Measurements from ENCODE around the gene HAUS3.

The HAUS3 gene

DNA sequence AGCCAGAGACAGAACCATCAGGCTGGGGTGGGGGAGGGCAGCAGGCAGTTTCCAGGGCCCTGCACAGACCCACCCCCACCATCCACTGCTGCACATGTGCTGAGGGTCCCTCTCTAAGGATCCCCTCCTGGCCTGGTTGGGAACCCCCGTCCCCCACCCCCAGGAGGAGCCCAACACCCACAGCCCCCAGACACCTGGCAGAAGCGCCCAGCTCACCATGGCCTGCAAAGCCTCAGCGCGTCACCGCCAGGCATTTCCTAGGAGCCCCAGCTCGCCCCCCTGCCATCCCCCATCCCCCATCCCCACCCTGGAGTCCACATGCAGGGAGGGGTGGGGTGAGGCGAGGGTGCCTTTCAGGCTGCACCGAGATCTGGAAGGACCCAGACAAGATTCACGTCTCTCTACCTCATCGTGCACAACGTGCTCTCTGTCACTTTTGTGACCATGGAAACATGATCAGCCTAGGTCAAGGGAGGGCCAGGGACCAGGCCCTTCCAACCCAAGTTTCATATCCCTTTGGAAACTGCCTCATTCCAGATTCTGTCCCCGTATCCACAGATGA is 10.7 kb upstream of the HAUS3 start:
- DNase-seq = no peak

GRCh38 chr4:2251795-2252529 is 10.0 kb upstream of the HAUS3 start:
- no peak for DNase-seq

DNA sequence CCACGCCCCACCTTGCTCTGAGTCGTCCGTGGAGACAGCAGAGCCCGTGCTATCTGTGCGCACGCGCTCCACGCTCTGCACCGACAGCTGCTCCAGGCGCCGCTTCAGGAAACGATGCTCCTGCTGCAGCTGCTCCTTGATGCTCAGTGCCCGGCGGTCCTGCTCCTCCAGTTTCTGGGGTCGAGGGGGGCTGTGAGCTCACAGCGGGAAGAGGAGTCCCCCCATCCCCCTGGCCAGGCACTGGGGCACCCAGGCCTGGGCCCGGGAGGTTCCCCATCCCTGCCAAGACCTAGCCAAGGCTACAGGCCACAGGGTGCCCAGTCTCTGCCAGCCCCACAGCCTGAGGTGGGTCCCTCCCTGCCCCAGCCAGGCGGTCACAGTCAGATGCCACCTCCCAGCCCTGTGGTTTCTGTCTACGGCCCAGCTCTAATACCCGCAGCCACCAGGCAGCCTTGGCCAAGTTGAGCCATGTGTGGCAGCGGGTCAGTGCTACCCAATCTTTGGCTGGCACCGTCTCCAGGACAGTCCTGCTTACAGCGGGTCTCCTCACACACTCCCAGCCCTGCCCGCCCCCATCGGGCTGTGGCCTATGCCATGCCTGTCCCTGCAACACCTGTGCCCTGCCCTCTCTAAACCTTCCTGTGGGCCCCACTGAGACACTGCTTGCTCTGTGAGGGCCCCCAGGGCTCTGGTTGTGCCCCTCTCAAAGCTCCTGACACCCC is 9.3 kb upstream of the HAUS3 start:
- DNase-seq = no peak

DNA sequence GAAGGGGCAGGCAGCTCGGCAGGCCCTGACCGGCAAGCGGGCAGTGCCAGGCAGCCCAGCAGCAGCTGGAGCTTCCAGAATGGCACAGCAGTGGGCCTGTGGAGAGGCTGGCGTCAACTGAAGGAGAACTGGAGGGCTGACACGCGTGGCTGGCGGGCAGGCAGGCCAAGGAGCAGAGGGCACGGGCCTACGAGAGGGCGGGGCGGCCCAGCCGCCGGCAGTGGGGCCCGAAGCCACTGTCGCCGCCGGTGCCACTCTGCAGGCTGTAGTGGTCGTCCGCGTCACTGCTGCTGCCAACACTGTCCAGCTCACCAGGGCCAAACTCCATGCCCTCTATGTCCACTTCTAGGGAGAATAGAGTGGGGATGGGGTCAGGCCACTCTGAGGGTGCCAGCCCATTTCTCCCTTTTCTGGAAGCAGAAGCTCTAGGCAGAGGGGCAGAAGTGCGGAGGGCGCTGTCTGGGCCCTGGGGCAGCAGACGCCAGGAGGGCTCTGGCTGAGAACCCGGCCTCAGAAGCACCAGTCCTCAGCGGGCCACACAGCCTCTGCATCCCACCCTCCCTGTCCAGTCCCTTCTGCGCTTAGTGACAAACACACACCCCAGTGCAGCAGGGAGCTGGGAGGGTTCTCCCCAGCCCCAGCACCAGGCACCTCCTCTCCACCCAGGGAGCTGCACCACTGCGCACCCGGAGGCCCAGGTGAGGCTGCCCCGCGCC is 8.6 kb upstream of the HAUS3 start:
- no peak for DNase-seq

DNA sequence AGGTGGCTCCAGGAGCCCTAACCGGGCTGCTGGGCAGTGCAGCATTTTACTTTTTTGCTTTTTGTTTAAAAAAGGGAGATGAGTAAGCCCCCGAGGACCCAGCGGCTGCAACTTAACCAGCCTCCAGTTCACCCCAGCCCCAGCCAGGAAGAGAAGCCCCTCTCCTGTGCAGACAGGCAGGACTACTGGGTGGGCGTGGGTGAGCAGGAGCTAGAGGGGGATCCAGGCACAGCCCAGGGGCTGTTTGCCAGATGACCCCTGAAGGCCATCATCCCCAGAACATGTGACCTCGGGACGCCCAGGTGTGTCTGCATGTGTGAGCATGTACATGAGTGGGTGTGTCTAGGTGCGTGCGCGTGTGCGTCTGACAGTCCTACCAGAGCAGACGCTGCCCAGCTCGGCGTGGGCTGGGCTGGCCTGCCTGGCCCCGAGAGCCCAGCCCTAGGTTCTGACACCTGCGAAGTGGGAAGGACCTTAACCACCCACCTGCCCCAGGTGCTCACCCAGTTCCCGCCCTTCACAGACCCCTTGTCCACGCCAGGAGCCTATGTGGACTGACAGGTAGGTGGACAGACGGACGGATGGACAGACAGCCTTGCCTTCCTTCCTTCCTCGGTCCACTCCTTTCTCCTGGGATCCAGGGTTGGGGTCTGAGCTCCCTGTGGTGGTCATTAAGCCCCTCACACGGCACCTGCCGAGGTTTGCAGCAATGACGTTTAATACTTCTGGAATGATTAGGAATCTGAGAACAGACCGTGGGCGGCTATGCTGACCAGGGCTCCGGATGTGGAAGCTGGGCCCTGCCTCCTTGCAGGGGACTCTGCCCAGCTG is 7.8 kb upstream of the HAUS3 start:
- no peak for DNase-seq

- DNase-seq = no peak
Measured at GRCh38 chr4:2248821-2249261, 6.9 kb upstream of the HAUS3 start.

- DNase-seq = no peak
Measured at GRCh38 chr4:2248044-2248780, 6.3 kb upstream of the HAUS3 start.

GRCh38 chr4:2247128-2248043 is 5.5 kb upstream of the HAUS3 start:
- DNase-seq = no peak

- DNase-seq = no peak
Measured at GRCh38 chr4:2246384-2247127, 4.6 kb upstream of the HAUS3 start.

DNA sequence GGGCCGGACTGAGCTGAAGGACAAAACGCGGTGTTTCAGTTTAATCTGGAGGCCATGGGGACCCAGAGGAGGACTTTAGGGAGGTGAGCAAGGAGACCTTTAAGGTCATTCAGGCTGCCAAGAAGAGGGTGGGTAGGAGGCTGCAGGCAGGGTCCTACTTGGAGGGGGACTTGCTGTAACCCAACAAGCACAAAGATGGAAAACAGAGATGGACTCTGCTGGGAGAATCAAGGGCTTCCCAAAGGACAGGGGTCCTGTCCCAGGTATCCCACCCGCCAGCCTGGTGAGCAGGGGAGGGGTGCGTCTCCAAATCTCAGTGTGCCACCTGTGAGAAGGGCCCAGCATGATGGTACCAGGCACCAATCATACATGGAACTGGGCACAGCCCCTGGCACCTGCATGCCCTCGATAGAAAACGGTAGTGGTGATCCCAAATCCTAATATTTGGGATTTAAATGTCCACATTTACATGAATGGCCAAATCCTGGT is 3.9 kb upstream of the HAUS3 start:
- DNase-seq = no peak

GRCh38 chr4:2245057-2245786 is 3.3 kb upstream of the HAUS3 start:
- no peak for DNase-seq

DNA sequence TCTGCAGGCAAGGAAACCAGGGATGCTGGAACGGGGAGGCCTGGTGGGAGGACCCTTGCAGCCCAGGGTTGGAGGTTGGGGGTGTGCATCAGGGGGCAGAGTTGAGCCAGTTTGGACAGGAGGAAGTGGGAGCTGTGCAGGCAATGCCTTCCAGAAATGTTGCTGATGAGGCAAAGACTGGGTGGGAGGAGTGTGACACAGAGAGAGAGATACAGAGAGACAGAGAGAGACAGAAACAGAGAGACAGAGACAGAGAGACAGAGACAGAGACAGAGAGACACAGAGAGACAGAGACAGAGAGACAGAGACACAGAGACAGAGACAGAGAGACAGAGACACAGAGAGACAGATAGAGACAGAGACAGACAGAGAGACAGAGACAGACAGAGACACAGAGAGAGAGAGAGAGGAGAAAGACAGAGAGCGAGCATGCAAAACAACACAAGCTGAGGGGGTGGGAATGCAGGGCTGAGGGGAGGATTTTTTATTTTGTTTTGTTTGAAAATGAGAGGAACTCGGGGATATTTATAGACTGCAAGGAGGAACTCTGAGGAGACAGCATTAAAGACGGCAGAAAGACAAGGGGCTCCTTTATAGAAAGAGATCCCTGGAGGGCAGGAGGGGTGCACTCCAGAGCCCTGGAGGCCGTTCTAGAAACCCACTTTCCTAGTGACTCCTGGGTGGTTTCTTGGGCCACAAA is 1.9 kb upstream of the HAUS3 start:
- DNase-seq = peak in 16 of 58 donors; percentile 15 to 61 (median 35)

DNA sequence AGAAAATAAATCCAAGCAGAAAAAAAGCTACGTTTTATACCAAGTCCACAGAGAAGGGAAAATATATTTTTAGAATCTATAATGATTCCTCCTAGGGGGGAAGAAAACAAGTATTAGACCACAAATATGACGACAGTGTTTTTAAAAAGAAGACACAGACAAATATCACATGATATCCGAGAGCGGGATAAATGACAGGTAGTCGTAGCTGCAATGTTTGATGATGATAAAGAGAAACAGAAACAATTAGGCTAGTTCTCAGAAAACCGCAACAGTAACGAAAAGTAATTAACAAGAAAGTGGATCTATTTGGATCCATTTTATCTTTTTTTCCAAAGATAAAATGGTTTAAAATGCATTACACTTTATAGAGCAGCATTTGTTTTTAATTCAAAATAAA is 918 bp downstream of the HAUS3 start:
- DNase-seq = no peak

DNA sequence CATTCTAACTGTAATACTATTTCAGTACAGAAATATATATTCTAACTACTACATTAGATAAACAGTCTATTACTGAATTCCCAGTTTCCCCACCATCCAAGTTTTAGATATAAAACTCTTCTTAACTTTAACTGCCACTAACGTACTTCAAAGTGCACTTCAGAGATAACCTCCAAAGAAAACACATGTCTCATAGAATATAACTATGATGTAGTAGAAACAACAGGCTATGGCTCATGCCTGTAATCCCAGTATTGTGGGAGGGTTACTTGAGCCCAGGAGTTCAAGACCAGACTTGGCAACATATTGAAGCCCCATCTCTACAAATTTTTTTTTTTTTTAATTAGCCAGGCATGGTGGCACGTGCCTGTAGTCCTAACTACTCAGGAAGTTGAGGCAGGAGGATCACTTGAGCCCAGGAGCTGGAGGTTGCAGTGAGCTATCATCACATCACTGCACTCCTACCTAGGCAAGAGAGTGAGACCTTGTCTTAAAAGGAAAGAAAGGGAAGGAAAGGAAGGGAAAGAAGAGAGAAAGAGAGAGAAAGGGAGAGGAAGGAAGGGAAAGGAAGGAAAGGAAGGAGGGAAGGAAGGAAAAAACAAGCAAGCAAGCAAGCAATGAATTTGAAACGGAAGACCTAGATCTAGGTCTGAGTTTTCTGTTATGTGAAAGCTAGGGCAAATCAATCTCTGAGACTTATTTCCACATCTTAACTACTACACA is 4.8 kb downstream of the HAUS3 start:
- DNase-seq = no peak

GRCh38 chr4:2231082-2231481 is 10.8 kb downstream of the HAUS3 start:
- DNase-seq = no peak

DNA sequence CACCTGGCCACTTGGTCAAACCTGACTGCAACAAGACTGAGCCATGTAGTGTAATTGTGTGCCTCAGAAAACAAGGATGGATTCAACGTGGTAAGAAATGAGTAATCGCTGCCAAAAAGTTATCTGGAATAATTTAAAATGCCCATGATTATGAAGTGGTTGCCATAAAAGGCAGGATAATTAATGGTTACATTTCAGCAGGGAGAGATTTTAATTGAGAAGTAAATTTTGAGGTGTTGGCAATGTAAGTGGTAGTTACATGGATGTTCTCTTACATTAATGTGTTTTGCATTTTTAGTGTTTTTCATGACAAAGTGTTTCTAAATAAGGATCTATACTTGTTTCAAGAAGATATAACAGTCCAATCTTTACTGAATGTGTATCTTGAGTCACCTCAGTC is 15.7 kb downstream of the HAUS3 start:
- no peak for DNase-seq
